HG03460 (cell line): ENCODE results near the gene PSME2.
A peak's percentile ranks its signal among the peaks of the same experiment; 100 is the strongest.

Source experiments
- ATAC-seq: cut with Tn5 transposase; IDR thresholded peaks from one replicate; pipeline ENCODE4 v1.9.1; 2021; ENCODE audit not compliant: unreplicated experiment

PSME2 gene

GRCh38 chr14:24179961-24180796, 33.8 kb upstream of the PSME2 start:
- no peak for ATAC-seq

GRCh38 chr14:24179294-24179960, 33.0 kb upstream of the PSME2 start:
- ATAC-seq: no peak

DNA sequence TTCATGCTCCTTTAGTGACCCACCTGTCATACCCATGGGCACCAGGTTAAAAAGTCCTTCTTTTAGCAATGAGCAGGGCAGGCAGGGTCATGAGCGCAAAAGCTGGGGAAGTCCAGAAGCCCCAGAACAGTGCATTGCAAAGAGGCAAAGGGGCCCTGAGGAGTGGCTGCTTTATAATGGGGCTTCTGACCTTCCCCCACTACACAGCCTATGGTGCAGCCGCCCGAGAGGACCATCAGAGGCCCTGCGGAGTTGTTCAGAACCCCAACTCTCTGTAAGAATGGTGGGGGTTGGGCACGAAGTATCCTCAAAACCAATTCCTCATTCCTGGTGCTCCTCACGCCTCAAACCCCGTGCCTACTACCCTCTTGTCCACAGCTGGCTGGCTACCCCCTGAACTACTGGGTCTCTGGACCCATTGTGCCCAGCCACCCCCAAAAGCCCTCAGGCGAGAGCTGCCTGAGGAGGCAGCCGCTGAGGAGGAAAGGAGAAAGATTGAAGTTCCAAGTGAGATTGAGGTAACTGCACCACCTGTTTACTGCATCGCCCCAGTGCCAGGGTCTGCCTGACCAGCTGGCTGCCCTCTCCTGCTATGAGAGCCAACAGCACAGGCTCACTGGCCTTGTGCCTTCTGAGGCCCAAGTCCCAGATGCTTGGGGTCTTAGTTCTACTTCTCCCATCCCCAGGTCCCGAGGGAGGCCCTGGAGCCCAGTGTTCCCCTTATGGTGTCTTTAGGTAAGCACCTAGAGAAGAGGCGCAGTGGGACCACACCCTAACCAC, 32.2 kb upstream of the PSME2 start:
- no peak for ATAC-seq

GRCh38 chr14:24177891-24178290, 31.5 kb upstream of the PSME2 start:
- no peak for ATAC-seq

DNA sequence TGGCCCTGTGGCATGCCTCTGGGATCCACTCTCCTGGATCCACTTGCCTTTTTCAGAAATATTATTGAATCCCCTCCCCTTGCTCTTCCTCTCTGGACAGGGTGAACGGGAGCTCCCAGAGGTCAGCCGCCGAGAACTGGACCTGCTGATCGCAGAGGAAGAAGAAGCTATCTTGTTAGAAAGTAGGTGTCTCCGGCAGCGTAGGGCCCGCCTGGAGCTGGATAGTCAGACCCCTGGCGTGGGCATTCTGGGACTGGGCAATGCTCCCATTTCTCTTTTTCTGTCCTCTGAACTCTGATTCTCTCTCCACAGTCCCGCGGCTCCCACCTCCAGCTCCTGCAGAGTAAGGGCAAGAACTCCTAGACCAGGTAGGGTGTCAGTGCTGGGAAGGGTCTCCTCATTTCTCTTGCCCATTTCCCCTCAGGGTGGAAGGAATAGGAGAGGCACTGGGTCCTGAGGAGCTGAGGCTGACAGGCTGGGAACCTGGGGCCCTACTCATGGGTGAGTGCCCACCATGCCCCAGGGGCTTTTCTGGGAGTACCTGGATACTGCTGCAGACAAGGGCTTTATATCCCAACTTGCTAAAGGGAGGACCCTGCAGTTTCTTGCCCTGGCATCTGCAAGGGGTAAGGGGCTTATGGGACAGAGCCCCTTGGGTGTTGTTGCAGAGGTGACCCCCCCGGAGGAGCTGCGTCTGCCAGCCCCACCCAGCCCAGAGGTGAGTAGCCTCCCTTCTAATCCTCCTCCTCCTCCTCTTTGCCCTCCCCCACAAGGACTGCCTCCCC, 30.8 kb upstream of the PSME2 start:
- ATAC-seq: no peak

DNA sequence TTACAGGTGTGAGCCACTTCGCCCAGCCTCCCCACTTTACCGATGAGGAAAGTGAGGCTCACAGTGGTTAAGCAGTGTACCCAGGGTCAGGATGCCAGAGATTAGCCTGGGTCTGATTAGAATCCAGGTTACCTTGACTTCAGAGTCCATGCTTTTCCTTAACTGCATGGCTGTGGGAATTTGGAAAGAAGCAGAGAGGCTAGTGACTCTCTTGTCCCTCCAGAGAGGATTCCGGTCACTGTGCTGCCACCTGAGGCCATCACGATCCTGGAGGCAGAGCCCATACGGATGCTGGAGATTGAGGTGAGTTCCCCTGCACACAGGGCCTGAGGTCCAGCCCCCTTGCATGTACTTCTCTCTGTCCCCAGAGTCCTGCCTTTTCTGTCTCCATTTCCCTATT, 30.2 kb upstream of the PSME2 start:
- no peak for ATAC-seq

- ATAC-seq: no peak
These were observed 26.5 kb upstream of the PSME2 start for GRCh38 chr14:24172871-24173281.

DNA sequence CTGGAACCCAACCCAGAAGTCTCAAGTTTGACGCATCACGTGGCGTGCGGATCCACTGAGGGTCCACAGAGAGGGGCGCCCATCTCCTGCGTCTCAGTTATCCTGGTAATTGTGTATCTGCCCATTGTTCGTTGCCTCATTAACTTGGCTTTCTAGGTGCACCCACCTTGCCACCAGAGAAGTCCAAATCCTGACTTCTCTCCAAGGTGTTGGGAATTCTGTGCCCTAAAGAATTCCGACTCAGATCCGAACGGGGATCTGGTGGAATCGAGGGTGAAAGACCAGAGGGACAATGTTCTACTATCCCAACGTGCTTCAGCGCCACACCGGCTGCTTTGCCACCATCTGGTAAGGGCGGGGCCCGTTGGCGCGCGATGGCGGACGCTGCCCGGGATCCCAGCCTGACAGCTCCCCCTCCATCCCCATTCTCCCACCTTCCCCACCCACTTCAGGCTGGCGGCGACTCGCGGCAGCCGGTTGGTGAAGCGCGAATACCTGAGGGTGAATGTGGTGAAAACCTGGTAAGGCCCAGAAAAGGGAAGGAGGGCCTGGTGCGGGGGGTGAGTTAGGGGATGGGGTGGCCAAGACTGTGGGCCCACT, 26.0 kb upstream of the PSME2 start:
- no peak for ATAC-seq

DNA sequence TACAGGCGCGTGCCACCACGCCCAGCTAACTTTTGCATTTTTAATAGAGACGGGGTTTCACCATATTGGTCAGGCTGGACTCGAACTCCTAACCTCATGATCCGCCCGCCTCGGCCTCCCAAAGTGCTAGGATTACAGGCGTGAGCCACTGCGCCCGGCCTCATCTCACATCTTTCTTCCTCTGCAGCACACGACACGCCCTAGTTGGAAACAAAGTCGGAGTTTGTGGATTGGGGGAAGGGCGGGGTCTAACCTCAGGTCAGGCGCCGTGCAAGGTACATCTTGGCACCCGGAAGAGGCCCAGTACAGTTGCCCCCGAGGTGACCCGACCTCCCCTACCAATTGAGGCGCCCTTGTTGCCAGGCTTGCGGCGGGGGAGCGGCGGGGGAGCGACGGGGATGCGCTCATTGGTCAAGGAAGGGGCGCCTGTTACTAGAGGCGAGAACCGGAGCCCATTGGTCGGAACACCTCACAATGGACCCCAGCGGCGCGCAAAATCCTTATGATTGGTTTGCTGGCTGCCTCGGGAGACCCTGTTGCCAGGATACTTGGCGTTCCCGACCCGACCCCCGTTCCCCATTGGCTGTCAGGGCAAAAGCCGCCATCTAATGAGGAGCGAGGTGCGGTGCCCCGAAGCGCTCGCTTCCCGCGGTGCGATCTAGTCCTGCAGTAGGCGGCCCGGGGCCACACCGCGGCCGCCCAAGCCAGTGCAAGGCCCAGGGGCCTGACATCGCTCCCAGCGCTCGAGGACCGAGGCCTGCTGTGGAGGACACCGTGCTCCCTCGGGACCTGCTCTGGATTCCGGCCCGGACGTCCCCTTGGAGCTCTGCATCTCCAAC, 25.2 kb upstream of the PSME2 start, which contains the start of gene REC8:
Gene REC8 (plus strand): TSS at position 659 of the 839 bp plus-strand sequence. CDS start 473 bp downstream, outside the sequence.
- peak; percentile 88 for ATAC-seq

DNA sequence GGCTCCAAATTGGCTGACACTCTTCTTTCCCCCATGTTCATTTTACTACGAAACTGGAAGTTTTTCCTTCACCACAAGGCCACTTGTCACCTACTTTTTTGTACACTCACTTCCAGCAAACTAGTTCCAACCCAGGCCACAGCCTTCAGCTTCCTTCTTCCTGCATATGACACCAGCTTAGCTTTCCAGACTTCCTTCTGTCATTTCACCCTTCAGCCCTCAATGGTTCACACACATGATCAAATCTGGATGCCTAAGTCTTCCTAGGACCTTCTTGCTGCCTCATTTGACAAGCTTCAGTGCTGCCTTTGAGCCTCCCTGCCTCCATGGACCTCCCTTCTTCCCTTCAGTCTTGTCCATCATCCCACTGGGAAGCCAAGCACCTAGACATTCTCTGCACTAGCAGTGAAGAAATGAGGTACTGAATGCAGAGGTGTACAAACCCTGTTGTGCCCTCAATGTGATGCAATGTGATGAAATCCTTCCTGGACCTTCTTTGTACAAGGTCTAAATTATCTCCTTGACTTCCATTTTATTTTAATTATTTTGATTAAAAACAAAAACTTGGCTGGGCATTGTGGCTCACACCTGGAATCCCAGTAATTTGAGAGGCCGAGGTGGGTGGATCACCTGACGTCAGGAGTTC, 21.2 kb upstream of the PSME2 start:
- no peak for ATAC-seq

DNA sequence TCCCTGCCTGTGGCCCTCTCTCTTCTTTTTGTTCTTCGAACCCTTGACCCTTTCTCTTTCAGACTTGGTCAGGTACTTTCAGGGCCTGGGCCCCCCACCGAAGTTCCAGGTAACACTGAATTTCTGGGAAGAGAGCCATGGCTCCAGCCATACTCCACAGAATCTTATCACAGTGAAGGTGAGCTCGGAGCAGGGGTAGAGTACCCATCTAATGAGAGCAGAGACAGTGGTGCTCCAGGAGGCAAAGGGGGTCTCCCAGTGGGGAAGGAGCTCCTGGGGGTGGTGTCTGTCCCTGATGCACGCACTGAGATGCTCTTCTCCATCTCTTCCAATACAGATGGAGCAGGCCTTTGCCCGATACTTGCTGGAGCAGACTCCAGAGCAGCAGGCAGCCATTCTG, 19.4 kb upstream of the PSME2 start:
- ATAC-seq: no peak

GRCh38 chr14:24164518-24164991, 18.1 kb upstream of the PSME2 start:
- ATAC-seq: no peak

DNA sequence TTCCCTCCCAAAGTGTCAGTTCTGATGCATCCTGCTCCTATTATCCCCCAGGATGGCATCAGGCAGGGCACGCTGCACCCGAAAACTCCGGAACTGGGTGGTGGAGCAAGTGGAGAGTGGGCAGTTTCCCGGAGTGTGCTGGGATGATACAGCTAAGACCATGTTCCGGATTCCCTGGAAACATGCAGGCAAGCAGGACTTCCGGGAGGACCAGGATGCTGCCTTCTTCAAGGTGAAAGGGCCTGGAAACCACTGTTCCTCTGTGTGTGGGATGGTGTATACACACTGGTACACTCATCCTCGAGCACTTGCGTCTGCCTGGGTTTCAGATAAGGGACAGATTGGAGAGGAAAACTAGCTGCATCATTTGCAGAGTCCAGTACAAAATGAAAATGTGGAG, 15.7 kb upstream of the PSME2 start:
- no peak for ATAC-seq

DNA sequence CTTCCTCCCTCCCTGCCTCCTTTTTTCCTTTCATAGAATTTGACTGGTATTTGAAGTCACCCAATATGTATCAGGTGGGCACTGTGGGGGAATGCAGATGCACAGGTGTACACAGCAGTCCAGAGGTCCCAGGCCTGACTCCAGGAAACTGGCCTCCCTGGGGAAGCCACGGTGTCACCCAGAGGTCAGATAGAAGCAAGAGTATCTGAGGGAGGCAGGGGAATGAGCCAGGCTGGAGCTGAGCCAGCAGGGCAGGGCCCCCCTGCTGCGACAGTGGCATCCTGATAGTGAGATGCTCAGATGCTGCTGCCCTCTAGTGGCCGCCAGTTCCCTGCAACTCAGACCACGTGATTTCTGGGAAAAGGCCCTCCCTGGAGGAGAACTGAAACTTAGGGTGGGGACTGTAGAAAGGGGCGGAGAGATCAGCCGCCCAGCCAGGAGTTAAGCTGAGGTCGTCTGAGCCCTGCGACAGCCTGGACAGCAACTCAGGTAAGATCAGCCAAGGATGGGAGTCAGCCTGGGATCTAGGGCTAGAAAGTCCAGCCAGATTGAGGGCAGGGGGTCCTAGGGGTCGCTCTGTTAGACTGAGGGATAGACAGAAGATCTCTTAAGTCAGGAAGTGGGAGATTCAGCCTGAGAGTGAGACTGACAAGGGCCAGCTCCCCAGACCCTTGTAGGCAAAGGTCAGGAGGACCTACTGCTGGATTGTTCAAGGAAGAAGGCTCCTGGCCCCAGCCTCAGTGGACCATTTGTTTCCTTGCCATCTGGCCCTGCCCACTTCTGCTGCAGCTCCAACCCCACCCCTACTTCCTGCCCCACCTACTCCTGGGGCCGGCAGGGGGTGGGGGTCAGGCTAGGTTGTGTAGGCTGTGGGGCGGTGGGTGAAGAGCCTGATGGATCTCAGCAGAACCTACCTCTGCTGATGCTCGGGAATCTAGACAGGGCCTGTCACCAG, 14.7 kb upstream of the PSME2 start, which contains the start of gene IRF9:
Gene IRF9 (plus strand): TSS at position 416 of the 955 bp plus-strand sequence. CDS start 880 bp downstream, outside the sequence.
- peak; percentile 78 for ATAC-seq

DNA sequence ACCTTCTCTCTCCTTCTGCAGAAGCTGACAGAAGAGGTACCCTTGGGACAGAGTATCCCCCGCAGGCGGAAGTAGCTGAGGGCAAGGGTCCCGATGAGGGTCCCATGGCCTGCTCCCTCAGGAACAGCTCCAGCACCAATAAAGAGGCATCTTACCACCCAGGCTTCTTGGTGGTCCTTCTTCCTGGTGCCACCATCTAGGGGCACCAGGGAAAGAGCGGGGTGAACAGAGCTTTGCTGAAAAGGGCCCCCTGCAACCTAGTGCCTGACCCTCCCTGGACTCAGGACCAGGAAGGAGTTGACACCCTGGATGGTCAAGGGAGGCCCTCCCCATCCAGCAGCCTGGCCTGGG, 14.1 kb upstream of the PSME2 start:
- ATAC-seq: no peak

DNA sequence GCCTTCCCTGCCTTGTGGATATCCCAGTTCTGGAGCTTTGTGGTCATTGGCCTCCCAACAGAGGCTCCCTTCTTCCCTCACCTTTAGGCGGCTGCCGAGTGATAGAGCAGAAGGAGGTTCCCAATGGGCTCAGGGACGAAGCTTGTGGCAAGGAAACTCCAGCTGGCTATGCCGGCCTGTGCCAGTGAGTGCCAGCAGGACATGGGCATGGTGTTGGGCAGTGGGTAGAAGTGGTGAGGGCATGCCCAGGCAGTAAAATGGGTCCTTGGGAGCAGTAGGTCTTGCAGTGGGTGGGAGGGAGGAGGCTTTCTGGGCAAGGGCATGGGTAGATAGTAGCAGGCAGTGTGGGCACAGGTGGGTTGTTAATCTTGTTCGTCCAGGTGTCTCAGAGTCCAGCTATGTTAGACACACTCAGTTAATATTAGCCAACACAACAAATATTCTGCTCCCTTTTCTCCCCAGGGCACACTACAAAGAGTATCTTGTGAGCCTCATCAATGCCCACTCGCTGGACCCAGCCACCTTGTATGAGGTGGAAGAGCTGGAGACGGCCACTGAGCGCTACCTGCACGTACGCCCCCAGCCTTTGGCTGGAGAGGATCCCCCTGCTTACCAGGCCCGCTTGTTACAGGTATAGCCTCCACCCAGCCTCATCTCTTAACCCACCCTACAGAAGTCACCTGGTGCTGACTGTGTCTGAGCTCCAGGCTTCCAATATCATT, 13.5 kb upstream of the PSME2 start:
- ATAC-seq: no peak

- ATAC-seq: no peak
These were observed 10.9 kb upstream of the PSME2 start for GRCh38 chr14:24157331-24157730.
